GM10266 (cell line): ENCODE data around the gene AZIN2.
A peak's percentile ranks its signal among the peaks of the same experiment; 100 is the strongest.
"Not testable (repeated sequence)": the region's sequence is repeated elsewhere in the genome, so short reads cannot be mapped to it uniquely, and the experiment has no call there.

Experiments
- DNase-seq: peaks from one replicate; pipeline ENCODE4 v3.0.0; 2012; ENCODE audit errors: extremely low spot score
- TF ChIP-seq, protein P1 (sequence below): IDR thresholded peaks from 2 replicates; pipeline ENCODE4 v1.5.1; 2012; ENCODE audit warnings: mild to moderate bottlenecking, low read depth; ENCODE audit not compliant: control insufficient read depth, insufficient read depth; ENCODE audit errors: missing control alignments

AZIN2 gene

DNA sequence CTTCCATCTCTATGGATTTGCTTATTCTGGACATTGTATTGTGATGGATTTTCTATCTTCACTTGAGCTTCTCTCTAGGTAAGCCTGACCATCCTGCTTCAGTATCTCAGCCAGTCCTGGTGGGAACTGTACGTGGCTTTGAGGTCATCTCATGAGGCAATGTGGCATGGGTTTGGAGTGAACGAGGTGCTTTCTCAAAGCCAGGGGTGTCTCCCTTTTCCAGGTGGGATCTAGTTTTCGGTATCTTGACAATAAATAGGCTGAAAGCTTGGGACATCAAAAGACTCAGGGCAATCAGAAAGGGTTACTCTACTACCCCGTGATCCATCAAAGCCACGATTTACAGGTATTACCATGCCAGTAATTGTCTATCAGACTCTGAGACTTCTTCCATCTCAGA is 40.8 kb downstream of the AZIN2 start:
- DNase-seq = no peak
- TF ChIP-seq, protein P1, sequence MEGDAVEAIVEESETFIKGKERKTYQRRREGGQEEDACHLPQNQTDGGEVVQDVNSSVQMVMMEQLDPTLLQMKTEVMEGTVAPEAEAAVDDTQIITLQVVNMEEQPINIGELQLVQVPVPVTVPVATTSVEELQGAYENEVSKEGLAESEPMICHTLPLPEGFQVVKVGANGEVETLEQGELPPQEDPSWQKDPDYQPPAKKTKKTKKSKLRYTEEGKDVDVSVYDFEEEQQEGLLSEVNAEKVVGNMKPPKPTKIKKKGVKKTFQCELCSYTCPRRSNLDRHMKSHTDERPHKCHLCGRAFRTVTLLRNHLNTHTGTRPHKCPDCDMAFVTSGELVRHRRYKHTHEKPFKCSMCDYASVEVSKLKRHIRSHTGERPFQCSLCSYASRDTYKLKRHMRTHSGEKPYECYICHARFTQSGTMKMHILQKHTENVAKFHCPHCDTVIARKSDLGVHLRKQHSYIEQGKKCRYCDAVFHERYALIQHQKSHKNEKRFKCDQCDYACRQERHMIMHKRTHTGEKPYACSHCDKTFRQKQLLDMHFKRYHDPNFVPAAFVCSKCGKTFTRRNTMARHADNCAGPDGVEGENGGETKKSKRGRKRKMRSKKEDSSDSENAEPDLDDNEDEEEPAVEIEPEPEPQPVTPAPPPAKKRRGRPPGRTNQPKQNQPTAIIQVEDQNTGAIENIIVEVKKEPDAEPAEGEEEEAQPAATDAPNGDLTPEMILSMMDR = no peak

DNA sequence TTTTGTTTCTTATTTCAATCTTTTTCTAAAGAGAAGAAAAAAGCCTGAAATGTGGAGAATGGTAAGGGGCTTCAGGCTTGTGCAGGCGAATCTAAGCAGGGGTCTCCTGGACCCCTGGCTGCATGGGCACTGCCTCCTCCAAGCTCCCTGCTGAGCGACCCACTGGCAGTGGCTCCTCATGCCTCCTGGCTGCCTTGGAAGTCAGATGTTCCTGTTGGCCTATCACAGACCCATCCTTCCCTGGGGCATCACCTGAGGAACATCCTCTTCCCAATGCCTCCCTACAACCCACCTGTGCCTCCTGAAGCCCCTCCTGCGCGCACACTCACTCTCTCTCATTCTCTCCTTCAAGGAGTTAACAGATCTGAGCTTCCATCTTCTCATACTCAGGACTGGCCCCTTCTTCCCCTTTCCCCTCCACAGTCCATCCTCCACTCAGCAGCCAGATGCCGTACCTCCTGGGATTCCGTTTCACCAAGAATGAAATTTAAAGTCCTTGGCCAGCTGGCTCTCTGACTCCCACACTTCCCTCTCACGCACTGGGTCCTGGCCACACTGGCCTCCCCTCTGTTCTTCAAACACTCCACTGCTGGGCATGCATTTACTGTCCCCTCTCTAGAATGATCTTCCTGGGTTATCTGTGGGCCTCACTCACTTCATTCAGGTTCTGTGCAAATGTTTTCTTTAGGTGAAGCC is 41.7 kb downstream of the AZIN2 start:
- TF ChIP-seq, protein P1 = no peak
- DNase-seq = no peak

DNA sequence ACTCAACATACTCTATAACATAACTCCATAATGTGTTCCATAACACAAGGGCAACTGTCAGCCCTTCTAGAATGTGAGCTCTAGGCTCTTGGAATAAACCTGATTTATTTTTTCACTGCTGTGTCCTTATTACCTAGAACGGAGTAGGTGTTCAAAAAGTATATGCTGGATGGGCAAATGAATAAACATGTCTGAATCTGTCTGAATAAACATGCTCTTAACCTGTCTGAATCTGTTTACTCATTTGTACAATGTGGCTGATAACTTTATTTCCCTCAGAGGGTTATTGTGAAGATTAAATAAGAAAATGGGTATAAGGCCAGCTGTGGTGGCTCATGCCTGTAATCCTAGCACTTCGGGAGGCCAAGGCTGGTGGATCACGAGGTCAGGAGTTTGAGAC is 42.3 kb downstream of the AZIN2 start:
- DNase-seq = no peak
- TF ChIP-seq, protein P1 = no peak

DNA sequence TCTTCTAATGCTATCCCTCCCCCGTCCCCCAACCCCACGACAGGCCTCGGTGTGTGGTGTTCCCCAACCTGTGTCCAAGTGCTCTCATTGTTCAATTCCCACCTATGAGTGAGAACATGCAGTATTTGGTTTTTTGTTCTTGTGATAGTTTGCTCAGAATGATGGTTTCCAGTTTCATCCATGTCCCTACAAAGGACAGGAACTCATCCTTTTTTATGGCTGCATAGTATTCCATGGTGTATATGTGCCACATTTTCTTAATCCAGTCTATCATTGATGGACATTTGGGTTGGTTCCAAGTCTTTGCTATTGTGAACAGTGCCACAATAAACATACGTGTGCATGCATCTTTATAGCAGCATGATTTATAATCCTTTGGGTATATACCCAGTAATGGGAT is 43.7 kb downstream of the AZIN2 start:
- not testable (repeated sequence) for DNase-seq

DNA sequence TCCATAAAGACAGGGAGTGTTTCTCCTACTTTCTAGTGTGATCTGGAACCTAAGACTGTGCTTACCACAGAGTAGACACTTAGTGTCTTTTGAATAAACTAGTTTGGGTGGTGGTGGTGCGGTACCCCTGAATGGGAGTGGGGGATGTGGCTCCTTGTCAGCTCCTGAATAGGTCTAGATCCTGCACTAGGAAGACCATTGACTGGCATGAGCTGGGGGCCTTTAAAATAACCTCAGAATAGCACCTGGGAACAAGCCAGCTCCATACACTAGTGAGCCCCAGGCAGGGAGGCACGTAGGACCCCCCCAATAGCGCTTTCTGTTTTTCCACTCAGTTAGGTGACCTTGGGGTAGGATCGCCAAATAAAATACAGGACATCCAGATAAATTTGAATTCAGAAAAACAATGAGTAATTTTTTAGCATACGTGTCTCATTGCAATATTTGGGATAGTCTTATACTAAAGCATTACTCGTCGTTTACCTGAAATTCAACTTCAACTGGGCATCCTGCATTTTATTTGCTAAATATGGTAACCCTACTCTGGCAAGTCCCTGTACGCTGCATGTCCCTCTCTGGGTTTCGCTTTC is 45.6 kb downstream of the AZIN2 start:
- TF ChIP-seq, protein P1 = no peak
- DNase-seq = no peak

DNA sequence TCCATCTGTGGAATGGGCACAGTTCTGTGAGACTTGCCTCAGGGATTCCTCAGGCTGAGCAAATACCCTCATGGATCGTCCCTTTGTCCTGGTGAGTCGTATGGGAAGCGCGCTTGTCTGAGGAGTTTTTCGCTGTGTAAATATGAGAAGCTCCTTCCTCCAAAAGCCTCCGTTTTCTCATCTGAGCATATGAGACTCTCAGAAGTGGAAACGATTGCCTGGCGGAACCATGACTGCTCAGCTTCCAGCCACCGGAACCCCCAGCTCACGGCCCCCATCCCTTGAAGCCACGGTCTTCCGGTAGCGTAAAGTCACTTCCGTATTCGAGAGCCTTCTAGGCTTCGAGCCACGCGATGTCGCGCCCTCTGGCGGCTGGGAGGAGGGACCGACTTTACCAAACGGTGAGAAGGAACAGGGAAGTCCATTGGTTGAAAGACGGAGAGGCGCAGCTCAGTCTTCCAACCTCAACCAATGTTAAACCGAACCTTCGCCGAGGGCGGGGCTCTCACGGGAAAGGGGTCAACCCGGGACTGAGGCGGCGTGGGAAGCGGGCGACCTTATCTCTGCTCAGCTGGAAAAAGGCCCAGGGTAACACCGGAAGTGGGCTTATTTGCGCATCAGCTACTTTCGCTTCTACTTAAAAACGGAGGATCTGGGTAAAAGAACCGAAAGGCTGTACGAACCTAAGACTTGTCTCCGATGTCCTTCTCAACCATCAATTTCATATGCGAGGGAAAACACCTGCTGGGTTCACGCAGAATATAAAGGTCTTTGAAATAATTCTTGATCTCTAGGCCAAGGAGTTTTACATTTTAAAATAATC is 46.3 kb downstream of the AZIN2 start:
- TF ChIP-seq, protein P1 = peak; percentile 98
- DNase-seq = peak; percentile 92

DNA sequence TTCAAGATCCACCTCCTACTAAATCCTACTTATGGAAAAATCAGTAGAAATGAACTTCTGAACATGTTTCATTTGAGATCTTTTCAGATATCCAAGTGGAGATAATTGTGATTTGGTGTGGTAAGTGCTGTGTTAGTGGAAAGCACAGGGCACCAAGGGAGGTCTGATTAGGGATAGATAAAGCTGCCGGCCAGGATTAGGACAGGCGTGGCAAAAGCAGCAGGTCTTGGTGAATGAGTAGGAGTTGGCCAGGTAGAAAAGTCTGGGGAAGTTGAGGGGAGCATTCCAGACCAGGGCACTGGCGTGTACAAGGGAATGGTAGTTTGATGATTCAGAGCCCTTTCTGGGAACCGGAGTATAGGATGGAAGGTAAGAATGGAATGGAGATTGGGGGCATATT is 47.8 kb downstream of the AZIN2 start:
- DNase-seq = no peak
- TF ChIP-seq, protein P1 = no peak
